ENCODE results near the gene FN1.
"Not testable (repeated sequence)": the region's sequence is repeated elsewhere in the genome, so short reads cannot be mapped to it uniquely, and the experiment has no call there.

Gene FN1

GRCh38 chr2:215363461-215364156 lies 72.3 kb downstream of the FN1 start:
- no peak for DNase-seq

GRCh38 chr2:215363039-215363438 lies 72.8 kb downstream of the FN1 start:
- no peak for DNase-seq

GRCh38 chr2:215362562-215362904 lies 73.3 kb downstream of the FN1 start:
- DNase-seq, result no peak

GRCh38 chr2:215361876-215362561 lies 73.8 kb downstream of the FN1 start:
- no peak for DNase-seq

- no peak for DNase-seq
These were observed 74.5 kb downstream of the FN1 start for GRCh38 chr2:215361211-215361875.

GRCh38 chr2:215360596-215360995 lies 75.3 kb downstream of the FN1 start:
- DNase-seq, result no peak

GRCh38 chr2:215360059-215360458 lies 75.8 kb downstream of the FN1 start:
- not testable (repeated sequence) for DNase-seq

- no peak for DNase-seq
These were observed 76.3 kb downstream of the FN1 start for GRCh38 chr2:215359576-215359922.

- DNase-seq, result no peak
These were observed 76.8 kb downstream of the FN1 start for GRCh38 chr2:215358891-215359575.

- DNase-seq, result no peak
These were observed 77.5 kb downstream of the FN1 start for GRCh38 chr2:215358312-215358845.

GRCh38 chr2:215357660-215358059 lies 78.2 kb downstream of the FN1 start:
- no peak for DNase-seq

GRCh38 chr2:215356948-215357461 lies 78.9 kb downstream of the FN1 start:
- DNase-seq, result no peak

- DNase-seq, result no peak
These were observed 79.4 kb downstream of the FN1 start for GRCh38 chr2:215356334-215356947.

GRCh38 chr2:215355801-215356200 lies 80.1 kb downstream of the FN1 start:
- DNase-seq, result no peak

- no peak for DNase-seq
These were observed 80.8 kb downstream of the FN1 start for GRCh38 chr2:215354771-215355695.

- DNase-seq, result no peak
These were observed 83.3 kb downstream of the FN1 start for GRCh38 chr2:215352602-215353001.

GRCh38 chr2:215347878-215348277 lies 88.0 kb downstream of the FN1 start:
- DNase-seq, result no peak

GRCh38 chr2:215338883-215339679 lies 96.8 kb downstream of the FN1 start:
- DNase-seq, result no peak

- no peak for DNase-seq
These were observed 102.8 kb downstream of the FN1 start for GRCh38 chr2:215332872-215333595.

GRCh38 chr2:215328066-215328465 lies 107.8 kb downstream of the FN1 start:
- no peak for DNase-seq
